HG03025 (cell line): ENCODE results near the gene VPS52.

ENCODE experiments used
- ATAC-seq: cut with Tn5 transposase; IDR thresholded peaks from one replicate; pipeline ENCODE4 v1.9.1; 2021; ENCODE audit warnings: mild to moderate bottlenecking, moderate library complexity; ENCODE audit not compliant: unreplicated experiment, low FRiP score

Gene VPS52

DNA sequence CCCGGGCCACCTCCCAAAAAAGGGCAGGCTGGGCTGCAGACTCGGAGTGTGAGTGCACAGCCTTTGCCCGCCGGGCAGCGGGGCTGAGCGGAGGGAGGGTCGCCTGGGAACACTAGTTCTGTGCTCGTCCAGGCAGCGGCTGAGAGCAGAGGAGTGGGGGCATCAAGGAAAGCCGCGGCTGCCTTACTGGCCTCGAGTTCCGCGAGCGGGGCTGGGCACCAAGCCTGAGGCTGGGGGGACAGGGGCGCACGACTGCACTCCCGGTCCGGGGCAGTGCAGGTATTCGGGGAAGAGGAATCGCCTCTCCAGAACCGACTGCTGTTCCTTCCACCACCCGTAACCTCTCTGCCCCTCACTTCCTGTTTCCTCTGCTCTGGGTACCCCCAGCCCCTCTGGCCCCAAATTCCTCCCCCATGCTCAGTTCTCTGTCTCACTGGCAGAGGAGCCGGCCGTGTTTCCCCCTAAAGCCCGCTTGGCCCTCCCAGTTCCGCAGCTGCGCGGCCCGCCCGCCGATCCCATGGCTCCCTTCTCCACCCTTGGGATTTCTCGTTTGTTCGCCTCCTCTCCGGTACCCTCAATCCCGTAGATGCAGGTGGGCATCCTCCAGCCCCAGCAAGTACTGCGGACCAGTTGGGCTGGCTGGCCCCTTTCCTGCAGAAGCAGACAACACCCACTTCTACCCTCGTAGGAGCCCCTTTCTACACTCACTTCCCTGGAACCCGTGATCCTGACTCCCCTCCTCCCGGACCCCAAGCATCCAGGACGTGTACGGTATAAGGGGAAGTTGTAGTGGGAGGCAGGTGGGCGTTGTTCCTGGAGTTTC lies 58.3 kb downstream of the VPS52 start:
- ATAC-seq, result no peak

GRCh38 chr6:33212857-33213165 lies 58.9 kb downstream of the VPS52 start:
- no peak for ATAC-seq

GRCh38 chr6:33211666-33212422 lies 59.8 kb downstream of the VPS52 start:
- ATAC-seq, result no peak

DNA sequence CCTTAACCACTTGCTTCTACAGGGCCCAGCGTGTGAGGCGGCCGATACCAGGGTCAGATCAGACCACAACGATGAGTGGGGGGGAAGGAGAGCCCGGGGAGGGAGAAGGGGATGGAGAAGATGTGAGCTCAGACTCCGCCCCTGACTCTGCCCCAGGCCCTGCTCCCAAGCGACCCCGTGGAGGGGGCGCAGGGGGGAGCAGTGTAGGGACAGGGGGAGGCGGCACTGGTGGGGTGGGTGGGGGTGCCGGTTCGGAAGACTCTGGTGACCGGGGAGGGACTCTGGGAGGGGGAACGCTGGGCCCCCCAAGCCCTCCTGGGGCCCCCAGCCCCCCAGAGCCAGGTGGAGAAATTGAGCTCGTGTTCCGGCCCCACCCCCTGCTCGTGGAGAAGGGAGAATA lies 60.5 kb downstream of the VPS52 start:
- no peak for ATAC-seq

- ATAC-seq, result no peak
These were observed 61.8 kb downstream of the VPS52 start for GRCh38 chr6:33209856-33210255.

GRCh38 chr6:33208091-33208967 lies 63.3 kb downstream of the VPS52 start, which contains the start of gene RING1:
Gene RING1 (plus strand): TSS chr6:33208500. CDS start chr6:33208823, 323 bp downstream.
- no peak for ATAC-seq

DNA sequence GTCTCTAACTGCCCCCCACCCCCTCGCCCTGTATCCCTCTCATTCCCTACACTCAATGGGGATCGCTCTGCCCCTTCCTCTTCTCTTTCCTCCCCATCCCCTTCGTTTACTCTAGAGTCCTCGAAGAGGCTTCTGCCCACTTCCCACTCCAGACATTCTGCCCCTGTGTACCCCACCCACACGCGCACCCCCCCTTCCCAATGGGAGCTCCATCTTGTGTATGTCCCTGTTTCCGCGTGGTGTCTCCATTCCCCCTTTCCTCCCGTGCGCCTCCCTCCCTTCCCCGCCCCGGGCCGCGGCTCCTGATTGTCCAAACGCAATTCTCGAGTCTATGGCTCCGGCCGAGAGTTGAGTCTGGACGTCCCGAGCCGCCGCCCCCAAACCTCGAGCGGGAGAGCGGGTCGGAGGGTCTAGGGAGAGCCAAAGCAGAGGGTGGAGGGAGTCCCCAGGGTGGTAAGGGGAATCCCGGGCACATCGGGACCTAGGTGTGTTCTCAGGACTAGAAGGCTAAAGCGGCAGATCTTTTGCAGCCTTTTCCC lies 64.1 kb downstream of the VPS52 start:
- ATAC-seq, result no peak

GRCh38 chr6:33206864-33207551 lies 64.7 kb downstream of the VPS52 start:
- ATAC-seq, result no peak

- no peak for ATAC-seq
These were observed 65.4 kb downstream of the VPS52 start for GRCh38 chr6:33206027-33206863.

GRCh38 chr6:33205191-33206026 lies 66.3 kb downstream of the VPS52 start:
- ATAC-seq, result no peak

DNA sequence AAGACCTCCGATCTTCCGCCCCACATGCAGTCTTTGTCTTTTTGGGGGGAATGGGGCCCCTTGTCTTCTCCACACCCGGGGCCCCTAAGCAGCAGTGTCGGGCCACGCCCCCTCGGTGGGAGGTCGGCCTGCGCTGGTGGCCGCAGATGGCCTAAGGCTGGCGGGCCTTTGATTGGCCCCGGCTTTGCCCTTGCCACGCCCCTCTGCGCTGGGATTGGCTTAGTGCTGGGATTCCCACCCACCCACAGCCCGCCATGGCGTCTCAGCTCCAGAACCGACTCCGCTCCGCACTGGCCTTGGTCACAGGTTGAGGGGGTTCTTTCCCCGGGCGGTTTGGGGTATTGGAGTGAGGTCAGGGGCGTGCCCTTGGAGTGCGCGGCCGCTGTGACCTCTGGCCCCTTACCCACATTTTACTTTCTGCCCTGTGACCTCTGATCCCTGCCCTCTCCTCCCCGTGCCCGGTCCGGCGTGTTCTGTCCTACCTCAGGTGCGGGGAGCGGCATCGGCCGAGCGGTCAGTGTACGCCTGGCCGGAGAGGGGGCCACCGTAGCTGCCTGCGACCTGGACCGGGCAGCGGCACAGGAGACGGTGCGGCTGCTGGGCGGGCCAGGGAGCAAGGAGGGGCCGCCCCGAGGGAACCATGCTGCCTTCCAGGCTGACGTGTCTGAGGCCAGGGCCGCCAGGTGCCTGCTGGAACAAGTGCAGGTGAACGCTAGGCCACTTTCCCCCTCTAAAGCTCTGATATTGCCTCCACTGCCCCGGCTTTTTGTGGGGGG lies 67.1 kb downstream of the VPS52 start, which contains the start of gene HSD17B8:
Gene HSD17B8, plus strand, starts transcription at position 241 of the 776 bp plus-strand sequence. Its CDS starts 14 bp downstream, at position 255.
- ATAC-seq, result peak; percentile 39

- ATAC-seq, result no peak
These were observed 67.6 kb downstream of the VPS52 start for GRCh38 chr6:33204165-33204414.

DNA sequence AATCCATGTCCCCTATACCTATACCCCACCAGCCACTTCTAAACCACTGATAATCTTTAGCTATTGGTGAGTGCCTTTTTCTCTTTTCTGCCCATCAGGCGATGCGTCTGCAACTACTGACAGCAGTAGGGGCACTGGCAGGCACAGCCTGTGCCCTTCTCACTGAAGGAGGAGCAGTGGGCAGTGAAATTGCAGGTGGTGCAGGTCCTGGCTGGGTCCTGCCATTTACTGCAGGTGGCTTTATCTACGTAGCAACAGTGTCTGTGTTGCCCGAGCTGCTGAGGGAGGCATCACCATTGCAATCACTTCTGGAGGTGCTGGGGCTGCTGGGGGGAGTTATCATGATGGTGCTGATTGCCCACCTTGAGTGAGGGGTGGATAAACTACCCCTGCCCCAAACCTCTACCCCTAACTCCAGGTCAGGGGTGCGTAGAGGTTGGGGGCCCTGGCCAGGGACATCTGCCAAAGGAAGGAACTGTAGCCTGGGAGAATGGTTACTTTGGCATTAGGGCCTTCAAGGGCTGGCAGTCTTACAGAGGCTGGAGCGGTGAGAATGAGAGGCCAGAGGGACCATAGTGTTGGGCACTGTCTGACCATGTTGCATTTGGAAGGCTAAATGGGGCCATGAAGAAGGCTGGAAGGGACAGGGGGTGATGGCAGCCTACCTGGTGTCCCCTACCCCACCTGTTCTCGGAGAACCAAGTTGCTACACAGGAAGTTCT lies 68.1 kb downstream of the VPS52 start:
- no peak for ATAC-seq

GRCh38 chr6:33202799-33203198 lies 68.9 kb downstream of the VPS52 start:
- no peak for ATAC-seq

DNA sequence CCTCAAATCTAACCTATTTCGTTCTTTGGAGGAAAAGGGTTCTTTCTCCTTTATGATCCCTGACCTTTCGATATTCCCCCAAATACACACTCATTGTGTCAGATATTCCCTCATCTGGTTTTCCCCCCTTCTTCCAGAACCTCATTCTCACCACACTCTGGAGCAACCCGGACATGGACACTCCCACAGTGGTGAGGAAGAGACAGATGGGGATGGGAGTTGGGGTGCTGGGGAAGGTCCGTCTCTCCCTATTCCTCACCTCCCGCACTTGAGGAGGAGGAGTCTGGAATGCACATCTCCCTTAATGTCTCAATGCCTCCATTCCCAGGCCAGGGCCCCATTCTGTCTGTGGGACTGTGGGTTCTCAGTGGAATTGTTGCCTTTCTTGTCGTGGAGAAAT lies 69.7 kb downstream of the VPS52 start:
- no peak for ATAC-seq

DNA sequence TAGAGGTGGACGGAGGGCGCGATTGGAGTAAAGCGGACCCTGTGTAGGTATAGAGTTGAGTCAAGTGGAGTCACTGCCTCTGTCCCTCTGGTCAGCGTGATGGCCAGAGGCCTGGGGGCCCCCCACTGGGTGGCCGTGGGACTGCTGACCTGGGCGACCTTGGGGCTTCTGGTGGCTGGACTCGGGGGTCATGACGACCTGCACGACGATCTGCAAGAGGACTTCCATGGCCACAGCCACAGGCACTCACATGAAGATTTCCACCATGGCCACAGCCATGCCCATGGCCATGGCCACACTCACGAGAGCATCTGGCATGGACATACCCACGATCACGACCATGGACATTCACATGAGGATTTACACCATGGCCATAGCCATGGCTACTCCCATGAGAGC lies 70.5 kb downstream of the VPS52 start:
- ATAC-seq, result no peak
